ENCODE results near the gene LRRC8D.

The LRRC8D gene

GRCh38 chr1:89833183-89834082 lies 12.6 kb downstream of the LRRC8D start:
- DNase-seq (ENCODE audit: low read depth, low spot score): peak; percentile 35

GRCh38 chr1:89834083-89834704 lies 13.4 kb downstream of the LRRC8D start:
- DNase-seq (ENCODE audit: low read depth, low spot score): no peak

GRCh38 chr1:89836252-89837035 lies 15.6 kb downstream of the LRRC8D start:
- no peak for DNase-seq (ENCODE audit: low read depth, low spot score)

GRCh38 chr1:89837036-89837481 lies 16.2 kb downstream of the LRRC8D start:
- peak; percentile 72 for DNase-seq (ENCODE audit: low read depth, low spot score)

GRCh38 chr1:89837510-89837909 lies 16.7 kb downstream of the LRRC8D start:
- DNase-seq (ENCODE audit: low read depth, low spot score): no peak

GRCh38 chr1:89839516-89839915 lies 18.7 kb downstream of the LRRC8D start:
- DNase-seq (ENCODE audit: low read depth, low spot score): no peak

GRCh38 chr1:89841507-89841906 lies 20.7 kb downstream of the LRRC8D start:
- DNase-seq (ENCODE audit: low read depth, low spot score): no peak

- DNase-seq (ENCODE audit: low read depth, low spot score): no peak
These were observed 21.9 kb downstream of the LRRC8D start for GRCh38 chr1:89842567-89843272.

- DNase-seq (ENCODE audit: low read depth, low spot score): peak; percentile 89
These were observed 22.7 kb downstream of the LRRC8D start for GRCh38 chr1:89843273-89844130.

- DNase-seq (ENCODE audit: low read depth, low spot score): no peak
These were observed 23.5 kb downstream of the LRRC8D start for GRCh38 chr1:89844241-89844807.

GRCh38 chr1:89844860-89845259 lies 24.0 kb downstream of the LRRC8D start:
- DNase-seq (ENCODE audit: low read depth, low spot score): no peak

GRCh38 chr1:89847191-89847729 lies 26.4 kb downstream of the LRRC8D start:
- DNase-seq (ENCODE audit: low read depth, low spot score): no peak

- peak; percentile 19 for DNase-seq (ENCODE audit: low read depth, low spot score)
These were observed 30.1 kb downstream of the LRRC8D start for GRCh38 chr1:89850844-89851415.

GRCh38 chr1:89854140-89854539 lies 33.3 kb downstream of the LRRC8D start:
- DNase-seq (ENCODE audit: low read depth, low spot score): no peak

GRCh38 chr1:89855413-89856123 lies 34.7 kb downstream of the LRRC8D start:
- peak; percentile 15 for DNase-seq (ENCODE audit: low read depth, low spot score)

- no peak for DNase-seq (ENCODE audit: low read depth, low spot score)
These were observed 42.5 kb downstream of the LRRC8D start for GRCh38 chr1:89863165-89863830.

- peak; percentile 45 for DNase-seq (ENCODE audit: low read depth, low spot score)
These were observed 44.9 kb downstream of the LRRC8D start for GRCh38 chr1:89865498-89866382.
